ENCODE results near the gene CD99L2.

CD99L2 gene

GRCh38 chrX:150790021-150790420, 108.4 kb downstream of the CD99L2 start:
- DNase-seq (ENCODE audit: low read depth in 2 of 2) = no peak

- DNase-seq (ENCODE audit: low read depth in 2 of 2) = no peak
Measured at GRCh38 chrX:150781677-150782076, 116.8 kb downstream of the CD99L2 start.

GRCh38 chrX:150779385-150779784, 119.1 kb downstream of the CD99L2 start:
- DNase-seq (ENCODE audit: low read depth in 2 of 2) = no peak

- DNase-seq (ENCODE audit: low read depth in 2 of 2) = no peak
Measured at GRCh38 chrX:150777328-150777992, 121.0 kb downstream of the CD99L2 start.

GRCh38 chrX:150775569-150776350, 122.7 kb downstream of the CD99L2 start:
- DNase-seq (ENCODE audit: low read depth in 2 of 2) = no peak

- no peak for DNase-seq (ENCODE audit: low read depth in 2 of 2)
Measured at GRCh38 chrX:150774798-150775568, 123.5 kb downstream of the CD99L2 start.

- no peak for DNase-seq (ENCODE audit: low read depth in 2 of 2)
Measured at GRCh38 chrX:150773634-150774033, 124.8 kb downstream of the CD99L2 start.

GRCh38 chrX:150773117-150773516, 125.4 kb downstream of the CD99L2 start:
- no peak for DNase-seq (ENCODE audit: low read depth in 2 of 2)

- DNase-seq (ENCODE audit: low read depth in 2 of 2) = peak; percentile 45 to 65
Measured at GRCh38 chrX:150772150-150772970, 126.1 kb downstream of the CD99L2 start.

- DNase-seq (ENCODE audit: low read depth in 2 of 2) = no peak
Measured at GRCh38 chrX:150771116-150771515, 127.4 kb downstream of the CD99L2 start.

- DNase-seq (ENCODE audit: low read depth in 2 of 2) = no peak
Measured at GRCh38 chrX:150770623-150771022, 127.8 kb downstream of the CD99L2 start.

- no peak for DNase-seq (ENCODE audit: low read depth in 2 of 2)
Measured at GRCh38 chrX:150769408-150769807, 129.1 kb downstream of the CD99L2 start.

- no peak for DNase-seq (ENCODE audit: low read depth in 2 of 2)
Measured at GRCh38 chrX:150768580-150769190, 129.8 kb downstream of the CD99L2 start.

- DNase-seq (ENCODE audit: low read depth in 2 of 2) = no peak
Measured at GRCh38 chrX:150768132-150768485, 130.4 kb downstream of the CD99L2 start.

- DNase-seq (ENCODE audit: low read depth in 2 of 2) = no peak
Measured at GRCh38 chrX:150767475-150768131, 130.9 kb downstream of the CD99L2 start.

GRCh38 chrX:150767045-150767395, 131.4 kb downstream of the CD99L2 start:
- no peak for DNase-seq (ENCODE audit: low read depth in 2 of 2)

GRCh38 chrX:150766351-150767044, 132.0 kb downstream of the CD99L2 start:
- no peak for DNase-seq (ENCODE audit: low read depth in 2 of 2)

- DNase-seq (ENCODE audit: low read depth in 2 of 2) = no peak
Measured at GRCh38 chrX:150765782-150766350, 132.6 kb downstream of the CD99L2 start.

- no peak for DNase-seq (ENCODE audit: low read depth in 2 of 2)
Measured at GRCh38 chrX:150765237-150765636, 133.2 kb downstream of the CD99L2 start.

- DNase-seq (ENCODE audit: low read depth in 2 of 2) = no peak
Measured at GRCh38 chrX:150763810-150764209, 134.7 kb downstream of the CD99L2 start.

Measured in stimulated activated CD4-positive, alpha-beta T cell treated with anti-CD3 and anti-CD28 coated beads, Interleukin-1b, Interleukin-23, amount 100 ng/mL, for 1 hour (primary cell).